ENCODE results near the gene FHL5.

- TF ChIP-seq EZH2 (IDR thresholded peaks at IDR 0.05; ENCODE audit: low read depth) (no peak), CTCF (conservative IDR thresholded peaks at IDR 0.05) (no peak)
These were observed 42.5 kb upstream of the FHL5 start for GRCh38 chr6:96520171-96521115.

All from PC-9 (cell line).